ENCODE data around the gene ASTL.

Gene ASTL

GRCh38 chr2:96114546-96114902 is 23.8 kb downstream of the ASTL start:
- TF ChIP-seq TAF1 (IDR thresholded peaks at IDR 0.05; ENCODE audit: low read depth) (no peak), FOXM1 (IDR thresholded peaks at IDR 0.05; ENCODE audit: borderline replicate concordance, low read depth) (no peak), RAD21 (IDR thresholded peaks at IDR 0.05; ENCODE audit: low read depth) (no peak)

GRCh38 chr2:96113951-96114350 is 24.4 kb downstream of the ASTL start:
- TF ChIP-seq CEBPB (IDR thresholded peaks at IDR 0.05) (no peak), FOXM1 (IDR thresholded peaks at IDR 0.05; ENCODE audit: borderline replicate concordance, low read depth) (no peak), YY1 (IDR thresholded peaks at IDR 0.05; ENCODE audit: low read depth) (no peak), CREB1 (IDR thresholded peaks at IDR 0.05; ENCODE audit: low read depth) (no peak), TCF12 (IDR thresholded peaks at IDR 0.05; ENCODE audit: low read depth) (no peak), RAD21 (IDR thresholded peaks at IDR 0.05; ENCODE audit: low read depth) (no peak), USF1 (IDR thresholded peaks at IDR 0.05) (no peak), MAX (IDR thresholded peaks at IDR 0.05) (no peak), TAF1 (IDR thresholded peaks at IDR 0.05; ENCODE audit: low read depth) (no peak), TEAD4 (IDR thresholded peaks at IDR 0.05) (no peak), EP300 (IDR thresholded peaks at IDR 0.05; ENCODE audit: borderline replicate concordance) (no peak), ZBTB7A (IDR thresholded peaks at IDR 0.05; ENCODE audit: low read depth) (no peak), REST (IDR thresholded peaks at IDR 0.05; ENCODE audit: low read depth) (no peak), EGR1 (IDR thresholded peaks at IDR 0.05) (no peak), NFIC (IDR thresholded peaks at IDR 0.05) (no peak)

- no peak for TF ChIP-seq NFIC (IDR thresholded peaks at IDR 0.05)
- no peak for TF ChIP-seq REST (IDR thresholded peaks at IDR 0.05; ENCODE audit: low read depth)
- TF ChIP-seq TEAD4 (IDR thresholded peaks at IDR 0.05), result no peak
Measured at GRCh38 chr2:96113367-96113677, 25.0 kb downstream of the ASTL start.

- TF ChIP-seq NFIC (IDR thresholded peaks at IDR 0.05) (no peak), YY1 (IDR thresholded peaks at IDR 0.05; ENCODE audit: low read depth) (no peak), CEBPB (IDR thresholded peaks at IDR 0.05) (no peak), ZBTB7A (IDR thresholded peaks at IDR 0.05; ENCODE audit: low read depth) (no peak), EP300 (IDR thresholded peaks at IDR 0.05; ENCODE audit: borderline replicate concordance) (no peak), MAX (IDR thresholded peaks at IDR 0.05) (no peak), TAF1 (IDR thresholded peaks at IDR 0.05; ENCODE audit: low read depth) (no peak), CREB1 (IDR thresholded peaks at IDR 0.05; ENCODE audit: low read depth) (no peak), TCF12 (IDR thresholded peaks at IDR 0.05; ENCODE audit: low read depth) (no peak), TEAD4 (IDR thresholded peaks at IDR 0.05) (no peak)
Measured at GRCh38 chr2:96112501-96113366, 25.6 kb downstream of the ASTL start.

- TF ChIP-seq EP300 (IDR thresholded peaks at IDR 0.05; ENCODE audit: borderline replicate concordance) (no peak), MAX (IDR thresholded peaks at IDR 0.05) (no peak), USF1 (IDR thresholded peaks at IDR 0.05) (no peak), FOXM1 (IDR thresholded peaks at IDR 0.05; ENCODE audit: borderline replicate concordance, low read depth) (no peak), ZBTB7A (IDR thresholded peaks at IDR 0.05; ENCODE audit: low read depth) (no peak), REST (IDR thresholded peaks at IDR 0.05; ENCODE audit: low read depth) (no peak), RAD21 (IDR thresholded peaks at IDR 0.05; ENCODE audit: low read depth) (no peak), NFIC (IDR thresholded peaks at IDR 0.05) (no peak), TAF1 (IDR thresholded peaks at IDR 0.05; ENCODE audit: low read depth) (no peak), TCF12 (IDR thresholded peaks at IDR 0.05; ENCODE audit: low read depth) (no peak), CEBPB (IDR thresholded peaks at IDR 0.05) (no peak), CREB1 (IDR thresholded peaks at IDR 0.05; ENCODE audit: low read depth) (no peak), YY1 (IDR thresholded peaks at IDR 0.05; ENCODE audit: low read depth) (no peak), EGR1 (IDR thresholded peaks at IDR 0.05) (no peak), TEAD4 (IDR thresholded peaks at IDR 0.05) (no peak)
Measured at GRCh38 chr2:96111823-96112500, 26.3 kb downstream of the ASTL start.
